Suppressor macrophage (primary cell): ENCODE results near the gene INO80E.
"Not testable (repeated sequence)": the region's sequence is repeated elsewhere in the genome, so short reads cannot be mapped to it uniquely, and the experiment has no call there.

Source experiments
- DNase-seq, 4 experiments: peaks; one replicate each; pipeline ENCODE4 v3.0.0-alpha.2; 2020 to 2022

The INO80E gene

GRCh38 chr16:30032083-30032819 is 36.2 kb downstream of the INO80E start:
- DNase-seq = peak; percentile 78 to 81 (median 80)

GRCh38 chr16:30033270-30033669 is 37.2 kb downstream of the INO80E start:
- DNase-seq = no peak

- peak; percentile 27 to 69 (median 48) for DNase-seq
Measured at GRCh38 chr16:30040221-30040620, 44.2 kb downstream of the INO80E start.

- not testable (repeated sequence) for DNase-seq
Measured at GRCh38 chr16:30040690-30041089, 44.6 kb downstream of the INO80E start.

GRCh38 chr16:30041841-30042240 is 45.8 kb downstream of the INO80E start:
- peak; percentile 16 to 64 (median 58) for DNase-seq

GRCh38 chr16:30046178-30046577 is 50.1 kb downstream of the INO80E start:
- no peak for DNase-seq

- DNase-seq = no peak
Measured at GRCh38 chr16:30046588-30046987, 50.5 kb downstream of the INO80E start.

GRCh38 chr16:30049871-30050270 is 53.8 kb downstream of the INO80E start:
- no peak for DNase-seq

GRCh38 chr16:30051518-30051917 is 55.5 kb downstream of the INO80E start:
- DNase-seq = peak in 1 of 4 experiments; percentile 18

GRCh38 chr16:30052671-30053372 is 56.8 kb downstream of the INO80E start:
- peak; percentile 96 to 98 (median 97) for DNase-seq

- DNase-seq = peak in 3 of 4 experiments; percentile 52 to 69 (median 55)
Measured at GRCh38 chr16:30053376-30054015, 57.5 kb downstream of the INO80E start.

GRCh38 chr16:30054451-30054850 is 58.4 kb downstream of the INO80E start:
- DNase-seq = no peak

GRCh38 chr16:30054959-30055553 is 59.0 kb downstream of the INO80E start:
- DNase-seq = peak in 3 of 4 experiments; percentile 44 to 76 (median 58)
